Measurements from ENCODE around the gene FNDC3B. TPM values are rescaled to one million over a fixed set of nuclear protein-coding genes. Genes with fewer than 3 reads are reported as not detected.
A peak's percentile ranks its signal among the peaks of the same experiment; 100 is the strongest.

The FNDC3B gene
- total RNA-seq, 1 donor from 2014 or later, result 29.5 TPM

GRCh38 chr3:172153335-172153861 is 114.0 kb downstream of the FNDC3B start:
- peak overlapping the region; percentile 30 for H3K27ac Mint-ChIP-seq
- H3K27me3 Mint-ChIP-seq (ENCODE audit: insufficient read depth, low read depth), result no peaks in the 10 kb centered on the region
- no peak overlapping the region for H2AFZ ChIP-seq (replicated peaks)
- no peak for DNase-seq (ENCODE audit: low spot score)
- peaks cover 59% of the 10 kb centered on the region for H3K4me1 ChIP-seq
- H3K36me3 ChIP-seq, result no peaks in the 10 kb centered on the region
- H3K27ac ChIP-seq, result no peak overlapping the region
- no peaks in the 10 kb centered on the region for H3K27me3 ChIP-seq
- H3K36me3 Mint-ChIP-seq, result no peaks in the 10 kb centered on the region
- no peak overlapping the region for H3K4me2 ChIP-seq
- H3K4me1 Mint-ChIP-seq, result peaks cover 65% of the 10 kb centered on the region
- peaks cover 81% of the 10 kb centered on the region for H3K79me2 ChIP-seq (ENCODE audit: low read depth)
- H3K9me3 Mint-ChIP-seq, result no peaks in the 10 kb centered on the region
- no peak overlapping the region for H3K9ac ChIP-seq
- peak overlapping the region; percentile 65 for H3K4me3 Mint-ChIP-seq
- H3K4me3 ChIP-seq, result no peak overlapping the region
- H4K20me1 ChIP-seq (ENCODE audit: low read depth), result peaks cover 25% of the 10 kb centered on the region
- TF ChIP-seq, protein P1, sequence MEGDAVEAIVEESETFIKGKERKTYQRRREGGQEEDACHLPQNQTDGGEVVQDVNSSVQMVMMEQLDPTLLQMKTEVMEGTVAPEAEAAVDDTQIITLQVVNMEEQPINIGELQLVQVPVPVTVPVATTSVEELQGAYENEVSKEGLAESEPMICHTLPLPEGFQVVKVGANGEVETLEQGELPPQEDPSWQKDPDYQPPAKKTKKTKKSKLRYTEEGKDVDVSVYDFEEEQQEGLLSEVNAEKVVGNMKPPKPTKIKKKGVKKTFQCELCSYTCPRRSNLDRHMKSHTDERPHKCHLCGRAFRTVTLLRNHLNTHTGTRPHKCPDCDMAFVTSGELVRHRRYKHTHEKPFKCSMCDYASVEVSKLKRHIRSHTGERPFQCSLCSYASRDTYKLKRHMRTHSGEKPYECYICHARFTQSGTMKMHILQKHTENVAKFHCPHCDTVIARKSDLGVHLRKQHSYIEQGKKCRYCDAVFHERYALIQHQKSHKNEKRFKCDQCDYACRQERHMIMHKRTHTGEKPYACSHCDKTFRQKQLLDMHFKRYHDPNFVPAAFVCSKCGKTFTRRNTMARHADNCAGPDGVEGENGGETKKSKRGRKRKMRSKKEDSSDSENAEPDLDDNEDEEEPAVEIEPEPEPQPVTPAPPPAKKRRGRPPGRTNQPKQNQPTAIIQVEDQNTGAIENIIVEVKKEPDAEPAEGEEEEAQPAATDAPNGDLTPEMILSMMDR (IDR thresholded peaks at IDR 0.05), result no peak
- TF ChIP-seq EZH2 (IDR thresholded peaks at IDR 0.05) (no peak), EZH2phosphoT487 (IDR thresholded peaks at IDR 0.05) (no peak)
- H3F3A ChIP-seq (ENCODE audit: low read depth), result peaks cover 11% of the 10 kb centered on the region
- H3K9me3 ChIP-seq (ENCODE audit: low read depth), result no peaks in the 10 kb centered on the region

DNA sequence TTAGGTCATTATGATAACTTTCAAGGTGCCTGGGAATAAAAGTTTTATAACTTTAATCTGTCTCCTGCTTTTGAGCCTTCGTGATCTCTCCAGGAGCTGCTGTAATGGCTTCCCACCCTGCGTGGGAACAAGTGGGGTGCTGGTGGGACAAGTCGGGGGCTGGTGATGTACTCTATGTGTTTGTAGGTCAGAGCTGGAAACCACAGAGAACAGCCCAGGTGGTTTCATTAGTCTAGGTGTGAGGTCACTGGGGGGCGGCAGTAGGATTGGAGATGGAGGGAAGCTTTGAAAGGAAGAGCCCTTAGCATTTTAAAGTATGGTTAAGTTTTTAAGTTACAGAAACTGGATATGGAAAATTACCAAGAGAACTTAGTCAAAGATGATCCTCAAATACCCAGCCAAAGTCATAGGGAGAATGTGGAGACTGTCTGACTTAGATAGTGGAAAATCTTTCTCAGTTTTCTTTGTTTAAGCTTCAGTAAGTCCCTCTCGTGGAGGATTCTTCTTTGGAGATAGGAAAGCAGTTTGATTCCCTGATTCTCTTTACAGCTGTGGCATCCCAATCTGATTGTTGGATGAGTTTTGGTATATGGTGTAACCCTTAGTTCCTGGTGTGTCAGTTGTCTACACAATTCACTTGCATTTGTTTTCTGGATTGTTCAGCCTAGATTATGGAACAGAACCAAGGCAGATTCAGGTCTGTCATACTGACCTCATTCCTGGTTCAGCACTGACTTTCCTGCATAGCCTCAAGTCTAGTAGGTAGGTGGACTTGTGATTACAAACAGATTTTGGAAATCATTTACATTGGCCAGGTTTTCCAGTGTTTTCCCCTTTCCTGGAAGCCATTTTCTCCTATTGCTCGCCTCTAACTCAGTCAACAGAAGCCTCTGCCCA is 115.6 kb downstream of the FNDC3B start:
- peaks cover 51% of the 10 kb centered on the region for H3K4me1 ChIP-seq
- no peak overlapping the region for H2AFZ ChIP-seq (replicated peaks)
- no peak overlapping the region for H3K4me3 Mint-ChIP-seq
- peaks cover 77% of the 10 kb centered on the region for H3K79me2 ChIP-seq (ENCODE audit: low read depth)
- no peak overlapping the region for H3K4me3 ChIP-seq
- no peak overlapping the region for H3K9ac ChIP-seq
- H3K27me3 Mint-ChIP-seq (ENCODE audit: insufficient read depth, low read depth), result no peaks in the 10 kb centered on the region
- peak overlapping the region; percentile 80 for H3K27ac Mint-ChIP-seq
- H3K27ac ChIP-seq, result no peak overlapping the region
- peaks cover 23% of the 10 kb centered on the region for H4K20me1 ChIP-seq (ENCODE audit: low read depth)
- no peaks in the 10 kb centered on the region for H3K9me3 ChIP-seq (ENCODE audit: low read depth)
- TF ChIP-seq, protein P1 (IDR thresholded peaks at IDR 0.05), result no peak
- TF ChIP-seq EZH2phosphoT487 (IDR thresholded peaks at IDR 0.05) (no peak), EZH2 (IDR thresholded peaks at IDR 0.05) (no peak)
- H3F3A ChIP-seq (ENCODE audit: low read depth), result peaks cover 3% of the 10 kb centered on the region
- no peaks in the 10 kb centered on the region for H3K36me3 Mint-ChIP-seq
- no peaks in the 10 kb centered on the region for H3K9me3 Mint-ChIP-seq
- H3K36me3 ChIP-seq, result no peaks in the 10 kb centered on the region
- H3K4me2 ChIP-seq, result peak overlapping the region; percentile 23
- H3K4me1 Mint-ChIP-seq, result peaks cover 68% of the 10 kb centered on the region
- no peak for DNase-seq (ENCODE audit: low spot score)
- no peaks in the 10 kb centered on the region for H3K27me3 ChIP-seq

- no peaks in the 10 kb centered on the region for H3K9me3 ChIP-seq (ENCODE audit: low read depth)
- no peak overlapping the region for H3K4me3 ChIP-seq
- Mint-ChIP-seq H3K36me3 (no peaks in the 10 kb centered on the region), H3K4me3 (peak overlapping the region; percentile 73), H3K4me1 (peaks cover 75% of the 10 kb centered on the region), H3K27ac (peak overlapping the region; percentile 94), H3K9me3 (no peaks in the 10 kb centered on the region), H3K27me3 (ENCODE audit: insufficient read depth, low read depth) (no peaks in the 10 kb centered on the region)
- peaks cover 77% of the 10 kb centered on the region for H3K79me2 ChIP-seq (ENCODE audit: low read depth)
- peaks cover 8% of the 10 kb centered on the region for H3F3A ChIP-seq (ENCODE audit: low read depth)
- H3K36me3 ChIP-seq, result no peaks in the 10 kb centered on the region
- H3K27me3 ChIP-seq, result no peaks in the 10 kb centered on the region
- peak overlapping the region; percentile 23 for H3K4me2 ChIP-seq
- peaks cover 55% of the 10 kb centered on the region for H3K4me1 ChIP-seq
- H2AFZ ChIP-seq (replicated peaks), result no peak overlapping the region
- TF ChIP-seq, protein P1 (IDR thresholded peaks at IDR 0.05), result no peak
- no peak for TF ChIP-seq EZH2phosphoT487 (IDR thresholded peaks at IDR 0.05)
- no peak for TF ChIP-seq EZH2 (IDR thresholded peaks at IDR 0.05)
- no peak overlapping the region for H3K9ac ChIP-seq
- peak; percentile 35 for DNase-seq (ENCODE audit: low spot score)
- H3K27ac ChIP-seq, result no peak overlapping the region
- H4K20me1 ChIP-seq (ENCODE audit: low read depth), result peaks cover 33% of the 10 kb centered on the region
These were observed 116.7 kb downstream of the FNDC3B start for GRCh38 chr3:172155897-172156585.

Data from neural progenitor cell (in vitro differentiated cells).